Measurements from ENCODE around the gene ERH. TPM values are rescaled to one million over a fixed set of nuclear protein-coding genes. Genes with fewer than 3 reads are reported as not detected.

The ERH gene
- total and polyA plus RNA-seq, 5 donors = 112 to 141 (median 124) TPM

- Histone ChIP-seq H3K4me1 (ENCODE audit: control insufficient read depth, insufficient read depth, low read length) (no peaks in the 10 kb centered on the region), H3K9me3 (ENCODE audit: control insufficient read depth, low read length) (no peaks in the 10 kb centered on the region), H3K27ac (ENCODE audit: low read length) (no peak overlapping the region), H3K4me3 (ENCODE audit: low read length) (no peak overlapping the region), H3K27me3 (ENCODE audit: control insufficient read depth, insufficient read depth) (no peaks in the 10 kb centered on the region)
- WGBS = 61% methylated on average over 5 of the region's 5 CpGs
- intact Hi-C loops (cut with DNase I) = no loop called here
- DNase-seq = no peak
- no peak for ATAC-seq
Measured at GRCh38 chr14:69370061-69370460, 28.0 kb downstream of the ERH start.

- 80% methylated on average over 1 of the region's 1 CpG for WGBS
- intact Hi-C loops (cut with DNase I) = loop anchor here in 1 of 4 donors (10.0 kb wide), 1 partner anchor 124 kb away; no protein-coding TSS in a partner anchor
- H3K9me3 ChIP-seq (ENCODE audit: control insufficient read depth, low read length) = no peaks in the 10 kb centered on the region
- H3K27me3 ChIP-seq (ENCODE audit: control insufficient read depth, insufficient read depth) = no peaks in the 10 kb centered on the region
- H3K4me3 ChIP-seq (ENCODE audit: low read length) = no peak overlapping the region
- H3K27ac ChIP-seq (ENCODE audit: low read length) = no peak overlapping the region
- ATAC-seq (no peak), DNase-seq (no peak)
- H3K4me1 ChIP-seq (ENCODE audit: control insufficient read depth, insufficient read depth, low read length) = no peaks in the 10 kb centered on the region
Measured at GRCh38 chr14:69368381-69368780, 29.7 kb downstream of the ERH start.

DNA sequence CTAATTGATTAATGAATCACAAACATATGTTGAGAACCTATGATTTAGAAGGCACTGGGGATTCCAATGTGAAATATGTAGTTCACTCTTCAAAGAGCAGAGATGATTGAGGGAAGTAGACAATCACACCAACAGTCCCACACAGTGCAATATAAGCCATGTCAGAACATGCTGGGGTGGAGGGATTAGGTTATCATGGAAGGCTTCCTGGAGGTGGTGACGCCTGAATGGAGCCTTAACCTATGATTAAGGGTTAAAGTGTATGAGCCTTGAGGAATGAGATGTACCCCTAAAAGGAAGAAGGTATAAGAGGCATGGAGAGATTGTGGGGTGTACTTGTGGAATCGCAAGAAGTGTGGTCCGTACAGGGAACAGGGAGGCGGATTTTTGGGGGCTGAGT lies 31.3 kb downstream of the ERH start:
- ATAC-seq = no peak
- no peak for DNase-seq
- Histone ChIP-seq H3K9me3 (ENCODE audit: control insufficient read depth, low read length) (no peaks in the 10 kb centered on the region), H3K27ac (ENCODE audit: low read length) (no peak overlapping the region), H3K4me3 (ENCODE audit: low read length) (no peak overlapping the region), H3K4me1 (ENCODE audit: control insufficient read depth, insufficient read depth, low read length) (no peaks in the 10 kb centered on the region), H3K27me3 (ENCODE audit: control insufficient read depth, insufficient read depth) (no peaks in the 10 kb centered on the region)
- 96% methylated on average over 4 of the region's 4 CpGs for WGBS
- intact Hi-C loops (cut with DNase I) = loop anchor here in 1 of 4 donors (10.0 kb wide), 1 partner anchor 122 kb away; no protein-coding TSS in a partner anchor

GRCh38 chr14:69366069-69366468 lies 32.0 kb downstream of the ERH start:
- H3K9me3 ChIP-seq (ENCODE audit: control insufficient read depth, low read length) = no peaks in the 10 kb centered on the region
- no peak overlapping the region for H3K4me3 ChIP-seq (ENCODE audit: low read length)
- ATAC-seq (no peak), DNase-seq (no peak)
- no peaks in the 10 kb centered on the region for H3K27me3 ChIP-seq (ENCODE audit: control insufficient read depth, insufficient read depth)
- no peaks in the 10 kb centered on the region for H3K4me1 ChIP-seq (ENCODE audit: control insufficient read depth, insufficient read depth, low read length)
- intact Hi-C loops (cut with DNase I) = loop anchor here in 1 of 4 donors (10.0 kb wide), 1 partner anchor 121 kb away; no protein-coding TSS in a partner anchor
- no peak overlapping the region for H3K27ac ChIP-seq (ENCODE audit: low read length)
- WGBS = 58% methylated on average over 3 of the region's 3 CpGs

DNA sequence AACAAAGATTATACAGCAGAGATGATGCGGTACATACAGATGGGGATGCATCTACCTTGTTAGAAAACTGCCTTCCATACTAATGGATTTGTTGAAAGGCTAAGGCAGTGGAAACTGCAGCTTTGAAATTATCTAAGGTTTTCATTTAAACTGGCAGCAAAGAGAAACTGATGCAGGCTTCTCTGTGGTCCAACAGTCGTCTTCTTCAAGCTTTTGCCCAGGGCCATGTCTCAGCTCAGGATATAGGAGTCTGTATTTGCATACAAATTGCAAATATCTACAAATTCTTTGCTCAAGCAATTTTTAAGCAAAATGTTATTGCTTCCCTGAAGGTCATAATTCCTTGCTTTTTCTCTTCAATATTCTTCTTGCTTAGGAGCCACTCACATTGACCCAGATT lies 33.7 kb downstream of the ERH start:
- DNase-seq (no peak), ATAC-seq (no peak)
- Histone ChIP-seq H3K9me3 (ENCODE audit: control insufficient read depth, low read length) (no peaks in the 10 kb centered on the region), H3K4me1 (ENCODE audit: control insufficient read depth, insufficient read depth, low read length) (no peaks in the 10 kb centered on the region), H3K27me3 (ENCODE audit: control insufficient read depth, insufficient read depth) (no peaks in the 10 kb centered on the region), H3K4me3 (ENCODE audit: low read length) (no peak overlapping the region), H3K27ac (ENCODE audit: low read length) (no peak overlapping the region)
- 83% methylated on average over 2 of the region's 2 CpGs for WGBS
- intact Hi-C loops (cut with DNase I) = loop anchor here in 2 of 4 donors (5.0 to 10.0 kb wide), 2 partner anchors 120 to 122 kb away; no protein-coding TSS in a partner anchor

GRCh38 chr14:69363964-69364363 lies 34.1 kb downstream of the ERH start:
- DNase-seq (no peak), ATAC-seq (no peak)
- H3K9me3 ChIP-seq (ENCODE audit: control insufficient read depth, low read length) = no peaks in the 10 kb centered on the region
- H3K4me3 ChIP-seq (ENCODE audit: low read length) = no peak overlapping the region
- no peak overlapping the region for H3K27ac ChIP-seq (ENCODE audit: low read length)
- no peaks in the 10 kb centered on the region for H3K27me3 ChIP-seq (ENCODE audit: control insufficient read depth, insufficient read depth)
- 84% methylated on average over 4 of the region's 4 CpGs for WGBS
- H3K4me1 ChIP-seq (ENCODE audit: control insufficient read depth, insufficient read depth, low read length) = no peaks in the 10 kb centered on the region
- intact Hi-C loops (cut with DNase I) = loop anchor here in 2 of 4 donors (5.0 to 10.0 kb wide), 2 partner anchors 119 to 122 kb away; no protein-coding TSS in a partner anchor

DNA sequence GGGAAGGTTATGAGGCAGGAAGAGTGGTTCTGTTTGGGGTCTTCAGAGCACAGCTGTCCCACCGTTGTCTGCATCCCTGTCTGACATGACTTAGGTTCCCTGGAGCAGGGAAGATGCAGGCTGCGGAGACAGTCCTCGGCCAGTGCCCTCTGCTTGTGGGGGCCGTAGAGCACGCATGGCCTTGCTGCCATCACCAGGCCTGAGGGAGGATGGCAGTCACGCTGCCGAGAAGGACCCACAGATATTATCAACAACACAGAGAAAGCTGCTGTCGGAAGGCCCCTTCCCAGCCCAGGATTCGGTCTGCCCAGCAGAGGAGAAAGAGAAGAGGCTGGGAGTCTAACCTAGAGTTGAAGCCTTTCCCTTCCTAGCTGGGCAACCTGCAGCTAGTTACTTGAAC lies 35.0 kb downstream of the ERH start:
- DNase-seq (peak; percentile 26 to 72 (median 65)), ATAC-seq (peak; percentile 82 to 84)
- no peak overlapping the region for H3K4me3 ChIP-seq (ENCODE audit: low read length)
- H3K9me3 ChIP-seq (ENCODE audit: control insufficient read depth, low read length) = no peaks in the 10 kb centered on the region
- H3K27ac ChIP-seq (ENCODE audit: low read length) = no peak overlapping the region
- 33% methylated on average over 9 of the region's 9 CpGs for WGBS
- no peaks in the 10 kb centered on the region for H3K27me3 ChIP-seq (ENCODE audit: control insufficient read depth, insufficient read depth)
- intact Hi-C loops (cut with DNase I) = loop anchor here in 2 of 4 donors (5.0 to 10.0 kb wide), 2 partner anchors 118 to 121 kb away; no protein-coding TSS in a partner anchor
- no peaks in the 10 kb centered on the region for H3K4me1 ChIP-seq (ENCODE audit: control insufficient read depth, insufficient read depth, low read length)

DNA sequence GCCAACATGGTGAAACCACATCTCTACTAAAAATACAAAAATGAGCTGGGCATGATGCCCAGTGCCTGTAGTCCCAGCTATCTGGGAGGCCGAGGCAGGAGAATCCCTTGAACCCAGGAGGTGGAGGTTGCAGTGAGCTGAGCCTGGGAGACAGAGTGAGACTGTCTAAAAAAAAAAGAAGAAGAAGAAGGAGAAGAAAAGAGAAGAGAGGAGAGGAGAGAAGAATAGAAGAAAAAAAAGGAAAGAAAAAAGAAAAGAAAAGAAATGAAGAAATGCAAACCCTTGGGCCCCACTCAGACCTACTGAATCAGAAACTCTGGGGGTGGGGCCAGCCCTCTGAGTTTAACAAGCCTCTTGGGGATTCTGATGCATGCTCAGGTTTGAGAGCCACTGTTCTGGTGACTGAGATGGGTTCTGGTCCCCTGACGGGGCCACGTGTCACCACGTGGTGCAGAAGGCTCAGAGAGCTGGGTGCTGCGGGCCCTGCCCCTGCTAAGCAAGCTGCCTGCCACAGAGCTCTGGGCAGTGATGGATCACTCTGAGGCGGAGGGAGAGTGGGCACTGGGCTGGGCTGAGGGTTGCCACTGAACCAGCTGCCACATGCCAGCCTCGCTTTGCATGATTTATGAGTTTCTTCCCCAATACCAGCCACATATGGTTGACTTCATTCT lies 37.5 kb downstream of the ERH start:
- H3K4me3 ChIP-seq (ENCODE audit: low read length) = no peak overlapping the region
- intact Hi-C loops (cut with DNase I) = loop anchor here in 2 of 4 donors (5.0 to 10.0 kb wide), 2 partner anchors 116 to 118 kb away; no protein-coding TSS in a partner anchor
- H3K27ac ChIP-seq (ENCODE audit: low read length) = no peak overlapping the region
- ATAC-seq (no peak), DNase-seq (no peak)
- 77% methylated on average over 7 of the region's 7 CpGs for WGBS
- H3K9me3 ChIP-seq (ENCODE audit: control insufficient read depth, low read length) = no peaks in the 10 kb centered on the region
- no peaks in the 10 kb centered on the region for H3K27me3 ChIP-seq (ENCODE audit: control insufficient read depth, insufficient read depth)
- peaks cover 2% of the 10 kb centered on the region for H3K4me1 ChIP-seq (ENCODE audit: control insufficient read depth, insufficient read depth, low read length)

GRCh38 chr14:69358966-69359365 lies 39.1 kb downstream of the ERH start:
- intact Hi-C loops (cut with DNase I) = no loop called here

DNA sequence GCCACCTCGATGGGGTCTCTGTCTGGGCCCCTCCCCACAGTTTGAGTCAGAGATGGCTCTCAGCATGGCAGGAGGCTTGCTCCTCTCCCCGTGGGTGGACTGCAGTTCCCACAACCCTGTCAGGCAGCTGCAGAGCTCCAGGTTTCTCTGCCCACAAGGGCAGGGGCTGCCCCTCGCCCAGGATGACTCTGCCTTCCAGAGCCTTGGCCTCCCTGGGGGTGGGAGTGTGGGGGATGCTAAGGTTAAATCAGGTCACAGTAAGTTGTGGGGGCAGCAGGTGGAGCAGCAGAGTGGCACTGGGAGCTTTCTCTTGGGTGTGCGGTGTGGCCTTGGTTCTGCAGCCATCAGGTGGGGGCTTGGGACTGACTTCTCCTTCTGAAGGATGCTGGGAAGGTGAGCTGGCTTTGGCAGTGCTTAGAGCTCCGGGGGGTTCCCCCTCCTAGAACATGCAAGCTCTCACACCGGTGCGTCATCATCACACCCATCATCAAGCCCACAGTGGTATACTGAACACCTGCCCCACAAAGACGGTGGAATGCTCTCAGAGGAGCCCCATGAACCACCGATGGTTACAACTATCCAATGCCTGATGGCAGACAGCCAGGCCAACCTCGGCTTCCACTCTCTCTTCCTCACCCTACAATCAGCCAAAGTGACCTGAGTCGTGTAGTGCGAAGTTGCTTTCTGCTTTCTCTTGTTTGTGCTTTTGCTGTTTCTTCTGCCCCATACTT lies 39.7 kb downstream of the ERH start:
- no peak for ATAC-seq

More at GRCh38 chr14:69358966-69359365, 39.1 kb downstream of the ERH start:
- Histone ChIP-seq H3K27ac (ENCODE audit: low read length) (no peak overlapping the region), H3K27me3 (ENCODE audit: control insufficient read depth, insufficient read depth) (no peaks in the 10 kb centered on the region), H3K9me3 (ENCODE audit: control insufficient read depth, low read length) (no peaks in the 10 kb centered on the region), H3K4me3 (ENCODE audit: low read length) (no peak overlapping the region), H3K4me1 (ENCODE audit: control insufficient read depth, insufficient read depth, low read length) (peaks cover 2% of the 10 kb centered on the region)
- ATAC-seq (no peak), DNase-seq (no peak)
- WGBS = 75% methylated on average over 3 of the region's 3 CpGs

GRCh38 chr14:69357544-69358200 lies 40.4 kb downstream of the ERH start:
- H3K27me3 ChIP-seq (ENCODE audit: control insufficient read depth, insufficient read depth) = no peaks in the 10 kb centered on the region
- ATAC-seq (no peak), DNase-seq (no peak)
- H3K27ac ChIP-seq (ENCODE audit: low read length) = no peak overlapping the region
- intact Hi-C loops (cut with DNase I) = no loop called here
- peaks cover 2% of the 10 kb centered on the region for H3K4me1 ChIP-seq (ENCODE audit: control insufficient read depth, insufficient read depth, low read length)
- H3K4me3 ChIP-seq (ENCODE audit: low read length) = no peak overlapping the region
- 86% methylated on average over 7 of the region's 7 CpGs for WGBS
- H3K9me3 ChIP-seq (ENCODE audit: control insufficient read depth, low read length) = no peaks in the 10 kb centered on the region

More for the DNA sequence above, 39.7 kb downstream of the ERH start:
- Histone ChIP-seq H3K27ac (ENCODE audit: low read length) (no peak overlapping the region), H3K4me1 (ENCODE audit: control insufficient read depth, insufficient read depth, low read length) (peaks cover 2% of the 10 kb centered on the region), H3K27me3 (ENCODE audit: control insufficient read depth, insufficient read depth) (no peaks in the 10 kb centered on the region), H3K9me3 (ENCODE audit: control insufficient read depth, low read length) (no peaks in the 10 kb centered on the region), H3K4me3 (ENCODE audit: low read length) (no peak overlapping the region)
- 63% methylated on average over 12 of the region's 12 CpGs for WGBS
- intact Hi-C loops (cut with DNase I) = no loop called here
- no peak for DNase-seq
